Measurements from ENCODE around the gene B4GALT6. TPM values are rescaled to one million over a fixed set of nuclear protein-coding genes. Genes with fewer than 3 reads are reported as not detected.
A peak's percentile ranks its signal among the peaks of the same experiment; 100 is the strongest.

The B4GALT6 gene
- total RNA-seq, 2 donors from 2014 or later: 0.52 to 0.66 TPM

- no peaks in the 10 kb centered on the region for H3K9me3 ChIP-seq
- H3K4me1 ChIP-seq: peaks cover 18% of the 10 kb centered on the region
- ATAC-seq (no peak), DNase-seq (no peak)
- H3K27ac ChIP-seq: no peak overlapping the region
- H3K27me3 ChIP-seq: no peaks in the 10 kb centered on the region
- no peaks in the 10 kb centered on the region for H3K36me3 ChIP-seq (replicated peaks in 1 of 2; ENCODE audit: insufficient read depth in 1 of 2, low read depth in 2 of 2)
- WGBS, 2 donors: 44 to 53% methylated on average over 1 of the region's 1 CpG
- intact Hi-C loops (cut with DNase I): no loop called here
- TF ChIP-seq CTCF (IDR thresholded peaks at IDR 0.05): no peak
- no peak for TF ChIP-seq POLR2A (IDR thresholded peaks at IDR 0.05)
- no peak overlapping the region for H3K4me3 ChIP-seq
Measured at GRCh38 chr18:31680433-31680811, 4.0 kb downstream of the B4GALT6 start.

- no peak overlapping the region for H3K4me3 ChIP-seq
- H3K9me3 ChIP-seq: no peaks in the 10 kb centered on the region
- intact Hi-C loops (cut with DNase I): no loop called here
- TF ChIP-seq CTCF (IDR thresholded peaks at IDR 0.05): no peak
- no peak for TF ChIP-seq POLR2A (IDR thresholded peaks at IDR 0.05)
- no peaks in the 10 kb centered on the region for H3K27me3 ChIP-seq
- DNase-seq: no peak
- ATAC-seq: no peak
- H3K36me3 ChIP-seq (replicated peaks in 1 of 2; ENCODE audit: insufficient read depth in 1 of 2, low read depth in 2 of 2): no peaks in the 10 kb centered on the region
- H3K4me1 ChIP-seq: peaks cover 18% of the 10 kb centered on the region
- no peak overlapping the region for H3K27ac ChIP-seq
- 97 to 98% methylated on average over 5 of the region's 5 CpGs for WGBS, 2 donors
Measured at GRCh38 chr18:31679791-31680432, 4.5 kb downstream of the B4GALT6 start.

GRCh38 chr18:31679133-31679742 lies 5.1 kb downstream of the B4GALT6 start:
- Histone ChIP-seq H3K4me1 (peaks cover 16% of the 10 kb centered on the region), H3K9me3 (no peaks in the 10 kb centered on the region), H3K27me3 (no peaks in the 10 kb centered on the region), H3K27ac (no peak overlapping the region), H3K36me3 (replicated peaks in 1 of 2; ENCODE audit: insufficient read depth in 1 of 2, low read depth in 2 of 2) (no peaks in the 10 kb centered on the region), H3K4me3 (no peak overlapping the region)
- TF ChIP-seq POLR2A (IDR thresholded peaks at IDR 0.05): no peak
- no peak for TF ChIP-seq CTCF (IDR thresholded peaks at IDR 0.05)
- WGBS, 2 donors: 67 to 74% methylated on average over 3 of the region's 3 CpGs
- no peak for DNase-seq
- peak; percentile 68 for ATAC-seq
- intact Hi-C loops (cut with DNase I): no loop called here

- DNase-seq (no peak), ATAC-seq (no peak)
- no peaks in the 10 kb centered on the region for H3K27me3 ChIP-seq
- TF ChIP-seq POLR2A (IDR thresholded peaks at IDR 0.05): no peak
- TF ChIP-seq CTCF (IDR thresholded peaks at IDR 0.05): no peak
- no peak overlapping the region for H3K4me3 ChIP-seq
- intact Hi-C loops (cut with DNase I): no loop called here
- H3K9me3 ChIP-seq: no peaks in the 10 kb centered on the region
- WGBS, 2 donors: 87 to 98% methylated on average over 2 to 4 of the region's 4 CpGs
- no peaks in the 10 kb centered on the region for H3K36me3 ChIP-seq (replicated peaks in 1 of 2; ENCODE audit: insufficient read depth in 1 of 2, low read depth in 2 of 2)
- no peak overlapping the region for H3K27ac ChIP-seq
- H3K4me1 ChIP-seq: peaks cover 9% of the 10 kb centered on the region
Measured at GRCh38 chr18:31678425-31678824, 6.0 kb downstream of the B4GALT6 start.

DNA sequence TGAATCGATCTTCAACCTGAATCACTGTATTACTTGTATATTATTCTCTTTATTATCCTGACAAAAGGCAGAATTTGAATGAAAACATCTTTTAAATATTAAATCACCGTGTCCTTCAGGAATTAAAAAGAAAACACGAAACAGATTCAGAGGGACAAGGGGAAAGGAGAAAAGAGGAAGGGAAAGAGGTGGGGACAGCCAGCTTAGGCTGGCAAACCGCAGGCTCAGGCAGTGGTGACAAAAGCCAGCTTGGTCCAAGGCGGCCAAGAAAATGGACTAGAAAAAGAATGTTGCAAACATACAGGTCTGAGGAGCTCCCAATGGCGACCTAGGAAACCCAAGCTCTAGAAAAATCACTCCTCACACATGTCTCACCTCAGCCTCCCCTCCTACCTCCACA lies 6.8 kb downstream of the B4GALT6 start:
- DNase-seq (no peak), ATAC-seq (no peak)
- Histone ChIP-seq H3K36me3 (replicated peaks in 1 of 2; ENCODE audit: insufficient read depth in 1 of 2, low read depth in 2 of 2) (no peaks in the 10 kb centered on the region), H3K27me3 (no peaks in the 10 kb centered on the region), H3K27ac (no peak overlapping the region), H3K4me1 (peaks cover 14% of the 10 kb centered on the region), H3K4me3 (no peak overlapping the region), H3K9me3 (no peaks in the 10 kb centered on the region)
- 82 to 93% methylated on average over 6 of the region's 6 CpGs for WGBS, 2 donors
- intact Hi-C loops (cut with DNase I): no loop called here
- TF ChIP-seq POLR2A (IDR thresholded peaks at IDR 0.05): no peak
- no peak for TF ChIP-seq CTCF (IDR thresholded peaks at IDR 0.05)

Data from body of pancreas (tissue), 4 donors.